ENCODE results near the gene ZCCHC14.

DNA sequence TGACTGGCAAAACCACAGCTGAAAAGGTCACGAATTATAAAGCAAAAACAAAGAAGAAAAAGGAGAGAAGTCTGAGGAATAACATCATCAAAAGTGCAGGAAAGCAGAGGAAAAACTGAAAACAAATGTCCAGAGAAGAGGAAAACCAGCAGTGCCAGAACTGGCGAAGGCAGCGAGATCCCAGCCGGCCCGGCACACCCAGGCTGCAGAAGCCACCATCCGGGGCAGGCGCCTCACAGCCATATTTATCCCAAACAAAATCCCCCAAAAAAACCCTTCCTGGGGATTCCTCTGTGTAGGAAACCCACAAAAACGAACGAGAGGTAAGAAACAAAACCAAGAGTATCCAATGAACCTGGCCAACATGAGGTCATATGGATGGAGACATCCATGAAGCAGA, 10.6 kb downstream of the ZCCHC14 start:
- TF ChIP-seq EP300 (IDR thresholded peaks at IDR 0.05): no peak
- TF ChIP-seq, protein P1, sequence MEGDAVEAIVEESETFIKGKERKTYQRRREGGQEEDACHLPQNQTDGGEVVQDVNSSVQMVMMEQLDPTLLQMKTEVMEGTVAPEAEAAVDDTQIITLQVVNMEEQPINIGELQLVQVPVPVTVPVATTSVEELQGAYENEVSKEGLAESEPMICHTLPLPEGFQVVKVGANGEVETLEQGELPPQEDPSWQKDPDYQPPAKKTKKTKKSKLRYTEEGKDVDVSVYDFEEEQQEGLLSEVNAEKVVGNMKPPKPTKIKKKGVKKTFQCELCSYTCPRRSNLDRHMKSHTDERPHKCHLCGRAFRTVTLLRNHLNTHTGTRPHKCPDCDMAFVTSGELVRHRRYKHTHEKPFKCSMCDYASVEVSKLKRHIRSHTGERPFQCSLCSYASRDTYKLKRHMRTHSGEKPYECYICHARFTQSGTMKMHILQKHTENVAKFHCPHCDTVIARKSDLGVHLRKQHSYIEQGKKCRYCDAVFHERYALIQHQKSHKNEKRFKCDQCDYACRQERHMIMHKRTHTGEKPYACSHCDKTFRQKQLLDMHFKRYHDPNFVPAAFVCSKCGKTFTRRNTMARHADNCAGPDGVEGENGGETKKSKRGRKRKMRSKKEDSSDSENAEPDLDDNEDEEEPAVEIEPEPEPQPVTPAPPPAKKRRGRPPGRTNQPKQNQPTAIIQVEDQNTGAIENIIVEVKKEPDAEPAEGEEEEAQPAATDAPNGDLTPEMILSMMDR (IDR thresholded peaks at IDR 0.05): no peak

Data from esophagus muscularis mucosa (tissue), 3 donors.